ENCODE results near the gene FIS1.

DNA sequence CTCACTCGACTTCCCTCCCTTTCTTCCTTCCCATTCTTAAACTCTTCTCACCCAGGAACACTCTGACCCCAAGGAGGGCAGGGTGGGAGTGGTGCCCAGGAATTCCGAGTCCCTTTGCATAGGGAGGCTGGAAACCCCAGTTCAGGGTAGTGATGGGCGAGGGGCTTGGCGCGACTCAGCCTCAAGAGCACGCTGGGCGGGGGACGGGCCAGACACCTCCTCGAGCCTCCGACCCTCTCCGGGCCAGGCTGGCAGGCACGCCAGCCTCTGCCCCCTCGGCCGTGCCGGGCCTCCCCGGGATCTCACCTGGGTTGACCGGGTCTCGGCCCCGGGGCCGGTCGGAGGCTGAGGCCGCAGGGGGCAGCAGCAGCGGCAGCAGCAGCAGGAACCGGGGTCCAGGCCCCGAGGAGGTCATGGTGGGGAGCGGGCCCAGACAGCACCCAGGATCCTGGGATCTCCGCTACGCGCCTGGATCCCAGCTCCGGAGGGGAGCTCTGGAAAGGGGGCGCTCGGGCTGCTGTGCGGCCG is 28.0 kb downstream of the FIS1 start:
- TF ChIP-seq, protein P1, sequence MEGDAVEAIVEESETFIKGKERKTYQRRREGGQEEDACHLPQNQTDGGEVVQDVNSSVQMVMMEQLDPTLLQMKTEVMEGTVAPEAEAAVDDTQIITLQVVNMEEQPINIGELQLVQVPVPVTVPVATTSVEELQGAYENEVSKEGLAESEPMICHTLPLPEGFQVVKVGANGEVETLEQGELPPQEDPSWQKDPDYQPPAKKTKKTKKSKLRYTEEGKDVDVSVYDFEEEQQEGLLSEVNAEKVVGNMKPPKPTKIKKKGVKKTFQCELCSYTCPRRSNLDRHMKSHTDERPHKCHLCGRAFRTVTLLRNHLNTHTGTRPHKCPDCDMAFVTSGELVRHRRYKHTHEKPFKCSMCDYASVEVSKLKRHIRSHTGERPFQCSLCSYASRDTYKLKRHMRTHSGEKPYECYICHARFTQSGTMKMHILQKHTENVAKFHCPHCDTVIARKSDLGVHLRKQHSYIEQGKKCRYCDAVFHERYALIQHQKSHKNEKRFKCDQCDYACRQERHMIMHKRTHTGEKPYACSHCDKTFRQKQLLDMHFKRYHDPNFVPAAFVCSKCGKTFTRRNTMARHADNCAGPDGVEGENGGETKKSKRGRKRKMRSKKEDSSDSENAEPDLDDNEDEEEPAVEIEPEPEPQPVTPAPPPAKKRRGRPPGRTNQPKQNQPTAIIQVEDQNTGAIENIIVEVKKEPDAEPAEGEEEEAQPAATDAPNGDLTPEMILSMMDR (IDR thresholded peaks at IDR 0.05): no peak
- TF ChIP-seq EZH2 (IDR thresholded peaks at IDR 0.05): no peak
- no peak for TF ChIP-seq EZH2phosphoT487 (IDR thresholded peaks at IDR 0.05)
